ENCODE measurements around the gene ABLIM1.

DNA sequence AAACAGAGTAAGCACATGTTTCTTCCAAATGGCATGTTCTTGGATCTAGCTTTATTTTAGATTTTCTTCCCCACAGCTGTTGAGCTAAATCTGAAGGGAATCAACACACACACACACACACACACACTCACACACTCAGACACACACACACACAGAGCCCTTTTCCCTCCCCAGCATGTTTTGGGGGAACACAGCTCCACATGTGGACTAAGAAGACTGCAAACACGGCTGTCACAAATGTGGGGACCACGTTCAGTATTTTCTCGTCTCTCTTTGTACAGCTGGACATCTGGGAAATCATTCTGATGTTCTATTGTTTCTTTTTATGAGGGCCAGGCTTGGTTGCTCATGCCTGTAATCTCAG lies 116.3 kb downstream of the ABLIM1 start:
- TF ChIP-seq, protein P1, sequence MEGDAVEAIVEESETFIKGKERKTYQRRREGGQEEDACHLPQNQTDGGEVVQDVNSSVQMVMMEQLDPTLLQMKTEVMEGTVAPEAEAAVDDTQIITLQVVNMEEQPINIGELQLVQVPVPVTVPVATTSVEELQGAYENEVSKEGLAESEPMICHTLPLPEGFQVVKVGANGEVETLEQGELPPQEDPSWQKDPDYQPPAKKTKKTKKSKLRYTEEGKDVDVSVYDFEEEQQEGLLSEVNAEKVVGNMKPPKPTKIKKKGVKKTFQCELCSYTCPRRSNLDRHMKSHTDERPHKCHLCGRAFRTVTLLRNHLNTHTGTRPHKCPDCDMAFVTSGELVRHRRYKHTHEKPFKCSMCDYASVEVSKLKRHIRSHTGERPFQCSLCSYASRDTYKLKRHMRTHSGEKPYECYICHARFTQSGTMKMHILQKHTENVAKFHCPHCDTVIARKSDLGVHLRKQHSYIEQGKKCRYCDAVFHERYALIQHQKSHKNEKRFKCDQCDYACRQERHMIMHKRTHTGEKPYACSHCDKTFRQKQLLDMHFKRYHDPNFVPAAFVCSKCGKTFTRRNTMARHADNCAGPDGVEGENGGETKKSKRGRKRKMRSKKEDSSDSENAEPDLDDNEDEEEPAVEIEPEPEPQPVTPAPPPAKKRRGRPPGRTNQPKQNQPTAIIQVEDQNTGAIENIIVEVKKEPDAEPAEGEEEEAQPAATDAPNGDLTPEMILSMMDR (IDR thresholded peaks at IDR 0.05; ENCODE audit: low read length), result no peak
- TF ChIP-seq EZH2 (optimal IDR thresholded peaks at IDR 0.05; ENCODE audit: low read depth, low read length), result no peak

Data from MM.1S (cell line).